ENCODE data around the gene DENND5A. TPM values are rescaled to one million over a fixed set of nuclear protein-coding genes. Genes with fewer than 3 reads are reported as not detected.

DENND5A gene
- total and polyA plus RNA-seq, 9 of the 15 experiments (the other 6 are each of a cell fraction or from before 2014, with no cell fraction given): 11.7 to 130 (median 46.3) TPM

DNA sequence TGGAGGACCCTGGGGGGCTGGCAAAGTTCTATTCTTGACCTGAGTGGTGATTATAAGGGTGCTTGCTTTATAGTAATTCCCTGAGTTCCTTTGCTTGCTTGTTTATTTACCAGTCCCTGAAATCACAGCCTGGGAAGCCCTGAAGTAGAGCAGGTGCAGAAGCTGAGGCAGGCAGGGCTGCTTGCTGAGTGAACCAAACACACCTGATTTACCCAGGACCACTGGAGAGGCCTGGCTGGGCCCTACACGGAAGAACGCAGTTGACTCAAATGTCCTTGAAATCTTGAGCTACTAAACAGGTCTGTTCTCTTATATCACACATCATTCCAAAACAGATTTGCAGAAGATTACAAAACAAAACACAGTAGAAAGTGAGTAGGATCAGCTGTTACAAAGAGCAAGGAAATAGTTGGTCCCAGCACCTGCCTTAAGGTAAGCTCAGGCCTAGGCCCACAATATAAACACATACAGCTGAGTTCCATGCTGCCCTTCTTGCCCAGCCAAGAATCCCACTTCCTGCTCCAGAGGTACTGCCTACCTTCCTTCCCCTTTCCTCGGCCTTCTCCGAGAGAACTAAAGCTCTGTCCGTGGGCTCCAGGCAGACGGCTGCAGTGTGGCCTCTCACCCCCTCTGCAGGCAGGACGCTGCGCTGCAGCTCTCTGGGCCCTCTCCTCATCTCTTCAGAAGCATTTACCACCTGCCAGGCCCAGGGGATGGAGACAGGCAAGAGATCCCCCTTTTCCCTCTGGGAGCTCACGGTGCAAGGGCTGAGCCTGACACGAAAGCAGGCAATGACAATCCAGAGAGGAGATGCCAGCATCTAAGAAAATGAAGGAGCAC lies 127.6 kb downstream of the DENND5A start (continued):
- TF ChIP-seq, protein P1, sequence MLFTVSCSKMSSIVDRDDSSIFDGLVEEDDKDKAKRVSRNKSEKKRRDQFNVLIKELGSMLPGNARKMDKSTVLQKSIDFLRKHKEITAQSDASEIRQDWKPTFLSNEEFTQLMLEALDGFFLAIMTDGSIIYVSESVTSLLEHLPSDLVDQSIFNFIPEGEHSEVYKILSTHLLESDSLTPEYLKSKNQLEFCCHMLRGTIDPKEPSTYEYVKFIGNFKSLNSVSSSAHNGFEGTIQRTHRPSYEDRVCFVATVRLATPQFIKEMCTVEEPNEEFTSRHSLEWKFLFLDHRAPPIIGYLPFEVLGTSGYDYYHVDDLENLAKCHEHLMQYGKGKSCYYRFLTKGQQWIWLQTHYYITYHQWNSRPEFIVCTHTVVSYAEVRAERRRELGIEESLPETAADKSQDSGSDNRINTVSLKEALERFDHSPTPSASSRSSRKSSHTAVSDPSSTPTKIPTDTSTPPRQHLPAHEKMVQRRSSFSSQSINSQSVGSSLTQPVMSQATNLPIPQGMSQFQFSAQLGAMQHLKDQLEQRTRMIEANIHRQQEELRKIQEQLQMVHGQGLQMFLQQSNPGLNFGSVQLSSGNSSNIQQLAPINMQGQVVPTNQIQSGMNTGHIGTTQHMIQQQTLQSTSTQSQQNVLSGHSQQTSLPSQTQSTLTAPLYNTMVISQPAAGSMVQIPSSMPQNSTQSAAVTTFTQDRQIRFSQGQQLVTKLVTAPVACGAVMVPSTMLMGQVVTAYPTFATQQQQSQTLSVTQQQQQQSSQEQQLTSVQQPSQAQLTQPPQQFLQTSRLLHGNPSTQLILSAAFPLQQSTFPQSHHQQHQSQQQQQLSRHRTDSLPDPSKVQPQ (CRISPR knock-in tag; IDR thresholded peaks at IDR 0.05; ENCODE audit: borderline replicate concordance): no peak
- no peak for TF ChIP-seq ZNF644 (tag; IDR thresholded peaks at IDR 0.05; ENCODE audit: low read depth)
- peak; percentile 19; the same call in 1 of the 2 replicates for TF ChIP-seq RB1 (IDR thresholded peaks at IDR 0.05; ENCODE audit: low read depth)
- no peak for TF ChIP-seq RUNX1 (IDR thresholded peaks at IDR 0.05; ENCODE audit: low read depth)
- TF ChIP-seq EP300 (IDR thresholded peaks at IDR 0.05; ENCODE audit: low read length): peak; percentile 10; the same call in 1 of the 2 replicates
- peak; percentile 29; the same call in 1 of the 2 replicates for TF ChIP-seq JUND (IDR thresholded peaks at IDR 0.05; ENCODE audit: borderline replicate concordance, low read depth, low read length)
- TF ChIP-seq JUND (tag; IDR thresholded peaks at IDR 0.05; ENCODE audit: borderline replicate concordance, low read depth, low read length): no peak
- peak; percentile 4; the same call in 1 of the 2 replicates for TF ChIP-seq SPI1 (IDR thresholded peaks at IDR 0.05; ENCODE audit: borderline replicate concordance, low read depth, low read length)
- TF ChIP-seq ETV1 (tag; conservative IDR thresholded peaks at IDR 0.05; ENCODE audit: low read depth): no peak
